GM23248 (cell line): ENCODE measurements around the gene FKBP5. TPM values are rescaled to one million over a fixed set of nuclear protein-coding genes. Genes with fewer than 3 reads are reported as not detected.

Source experiments
- DNase-seq: peaks from one replicate; pipeline ENCODE4 v3.0.0-alpha.2; 2015
- H2AFZ ChIP-seq: fragments of 200-600 bp; sonication (generic); 2 replicates; pipeline ENCODE4 v1.6.1; 2016; ENCODE audit warnings: antibody characterized with exemption
- H3F3A ChIP-seq: fragments of 200-600 bp; sonication (generic); 2 replicates; pipeline ENCODE4 v1.6.1; 2016; ENCODE audit warnings: mild to moderate bottlenecking, antibody characterized with exemption, mixed run types; ENCODE audit not compliant: insufficient read depth
- H3K27ac ChIP-seq: fragments of 200-600 bp; sonication (generic); 2 replicates; pipeline ENCODE4 v1.5.1; 2016; ENCODE audit warnings: mild to moderate bottlenecking
- H3K27me3 ChIP-seq: fragments of 200-600 bp; sonication (generic); replicated peaks from 2 replicates; pipeline ENCODE4 v1.6.1; 2016; ENCODE audit warnings: mild to moderate bottlenecking; ENCODE audit not compliant: insufficient read depth
- H3K36me3 ChIP-seq: fragments of 200-600 bp; sonication (generic); 2 replicates; pipeline ENCODE4 v1.6.1; 2016; ENCODE audit warnings: low read depth, mild to moderate bottlenecking
- H3K4me1 ChIP-seq: fragments of 200-600 bp; sonication (generic); 2 replicates; pipeline ENCODE4 v1.6.1; 2016; ENCODE audit warnings: mild to moderate bottlenecking; ENCODE audit not compliant: insufficient read depth
- H3K4me2 ChIP-seq: fragments of 200-600 bp; sonication (generic); one replicate; pipeline ENCODE4 v1.6.1; 2016; ENCODE audit warnings: mild to moderate bottlenecking; ENCODE audit not compliant: unreplicated experiment
- H3K4me3 ChIP-seq: fragments of 200-600 bp; sonication (generic); 2 replicates; pipeline ENCODE4 v1.5.1; 2016; ENCODE audit warnings: mild to moderate bottlenecking
- H3K79me2 ChIP-seq: fragments of 200-600 bp; sonication (generic); 2 replicates; pipeline ENCODE4 v1.6.1; 2016; ENCODE audit warnings: mild to moderate bottlenecking; ENCODE audit not compliant: insufficient read depth
- H3K9ac ChIP-seq: fragments of 200-600 bp; sonication (generic); 2 replicates; pipeline ENCODE4 v1.6.1; 2016; ENCODE audit warnings: mild to moderate bottlenecking
- H3K9me2 ChIP-seq: fragments of 200-600 bp; sonication (generic); 2 replicates; pipeline ENCODE4 v1.6.1; 2016; ENCODE audit warnings: mixed run types, mild to moderate bottlenecking, moderate library complexity; ENCODE audit not compliant: insufficient read depth
- H3K9me3 ChIP-seq: fragments of 200-600 bp; sonication (generic); one replicate; pipeline ENCODE4 v1.6.1; 2017; ENCODE audit warnings: low read depth
- H4K20me1 ChIP-seq: fragments of 200-600 bp; sonication (generic); 2 replicates; pipeline ENCODE4 v1.6.0; 2016; ENCODE audit not compliant: insufficient read depth
- EZH2 ChIP-seq: fragments of 200-600 bp; sonication (generic); IDR thresholded peaks from 2 replicates; pipeline ENCODE4 v1.6.1; 2018; ENCODE audit warnings: antibody characterized with exemption, mild to moderate bottlenecking; ENCODE audit not compliant: insufficient read depth, poor library complexity, severe bottlenecking
- EZH2phosphoT487 ChIP-seq: fragments of 200-600 bp; sonication (generic); IDR thresholded peaks from 2 replicates; pipeline ENCODE4 v1.6.1; 2018; ENCODE audit warnings: antibody characterized with exemption, moderate library complexity, mild to moderate bottlenecking, low read depth; ENCODE audit not compliant: insufficient read depth
- WGBS, 2 experiments: methylation state at CpG; one replicate each; pipeline ENCODE4 v1.1.6; 2015 to 2017; ENCODE audit warnings: low lambda C conversion rate in 2 of 2, low coverage in 1 of 2; ENCODE audit errors: missing lambda C conversion rate in 2 of 2; 5-methylcytosine and 5-hydroxymethylcytosine counted together
- in situ Hi-C: fragments of 300-500 bp; cut with MboI; formaldehyde crosslinking; loops from 2 replicates; pipeline ENCODE4 v1.15.0; 2020
- polyA plus RNA-seq: library from polyadenylated mRNA; unstranded; fragments of >200 nt; fragmentation: Nextera tagmentation; extraction: Ambion mirVana; gene quantifications from 2 replicates; pipeline ENCODE4 v1.2.1, GENCODE V29; 2016
- total RNA-seq: library from RNA; depleted of rRNA; stranded (reverse); fragments of >200 nt; shearing (Covaris generic); gene quantifications from 2 replicates; pipeline ENCODE4 v1.2.3, GENCODE V29; 2014

FKBP5 gene
- total and polyA plus RNA-seq, 2 experiments from 2014 or later, result 3.6 to 6.3 TPM

DNA sequence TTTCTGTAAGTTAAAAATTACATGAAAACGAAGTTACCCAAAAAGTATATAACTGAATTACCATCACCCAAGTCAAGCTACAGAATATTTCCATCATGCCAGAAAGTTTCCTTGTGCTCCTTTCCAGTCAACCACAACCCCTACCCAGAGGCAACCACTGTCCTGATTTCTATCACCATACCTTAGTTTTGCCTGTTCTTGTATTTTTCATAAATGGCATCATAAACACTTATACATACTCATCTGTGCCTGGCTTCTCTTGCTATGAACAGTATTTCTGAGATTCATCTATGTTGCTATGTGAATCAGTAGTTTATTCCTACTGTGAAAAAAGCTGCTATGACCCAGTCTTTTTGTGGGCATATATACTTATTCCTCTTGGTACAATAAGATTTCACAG lies 7.4 kb downstream of the FKBP5 start:
- no peaks in the 10 kb centered on the region for H3K36me3 ChIP-seq
- H3K4me2 ChIP-seq, result no peak overlapping the region
- no peak overlapping the region for H3K4me3 ChIP-seq
- H3K79me2 ChIP-seq, result peaks cover 46% of the 10 kb centered on the region
- no peaks in the 10 kb centered on the region for H4K20me1 ChIP-seq
- H3K27ac ChIP-seq, result no peak overlapping the region
- H3K9me3 ChIP-seq, result no peaks in the 10 kb centered on the region
- TF ChIP-seq EZH2phosphoT487, result no peak
- TF ChIP-seq EZH2, result no peak
- in situ Hi-C loops, result no loop called here
- no peak overlapping the region for H2AFZ ChIP-seq
- peaks cover 17% of the 10 kb centered on the region for H3F3A ChIP-seq
- H3K9ac ChIP-seq, result no peak overlapping the region
- DNase-seq, result no peak
- 58 to 68% methylated on average over 1 of the region's 1 CpG for WGBS, 2 experiments
- H3K9me2 ChIP-seq, result no peaks in the 10 kb centered on the region
- peaks cover 13% of the 10 kb centered on the region for H3K4me1 ChIP-seq
- no peaks in the 10 kb centered on the region for H3K27me3 ChIP-seq

DNA sequence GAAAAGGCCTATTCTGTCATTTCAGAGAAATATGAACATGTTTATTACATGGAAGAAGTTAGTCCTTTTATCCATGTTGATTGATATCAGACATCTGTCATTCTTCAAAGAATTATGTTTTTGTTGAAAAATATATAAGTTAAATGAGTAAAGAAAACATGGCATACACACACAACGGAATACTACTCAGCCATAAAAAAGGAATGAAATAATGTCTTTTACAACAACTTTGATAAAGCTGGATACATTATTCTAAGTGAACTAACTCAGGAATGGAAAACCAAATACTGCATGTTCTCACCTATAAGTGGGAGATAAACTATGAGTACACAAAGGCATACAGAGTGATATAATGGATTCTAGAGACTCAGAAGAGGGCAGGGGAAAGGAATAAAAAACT lies 9.3 kb downstream of the FKBP5 start:
- Histone ChIP-seq H3K27me3 (no peaks in the 10 kb centered on the region), H3K79me2 (peaks cover 39% of the 10 kb centered on the region), H4K20me1 (no peaks in the 10 kb centered on the region), H3F3A (peaks cover 17% of the 10 kb centered on the region), H3K9me3 (no peaks in the 10 kb centered on the region), H3K4me1 (peaks cover 13% of the 10 kb centered on the region), H3K4me3 (no peak overlapping the region), H3K36me3 (no peaks in the 10 kb centered on the region), H3K9ac (no peak overlapping the region), H3K4me2 (no peak overlapping the region), H3K27ac (no peak overlapping the region), H2AFZ (no peak overlapping the region), H3K9me2 (no peaks in the 10 kb centered on the region)
- 90 to 96% methylated on average over 1 of the region's 1 CpG for WGBS, 2 experiments
- no peak for DNase-seq
- in situ Hi-C loops, result no loop called here
- TF ChIP-seq EZH2phosphoT487 (no peak), EZH2 (no peak)

DNA sequence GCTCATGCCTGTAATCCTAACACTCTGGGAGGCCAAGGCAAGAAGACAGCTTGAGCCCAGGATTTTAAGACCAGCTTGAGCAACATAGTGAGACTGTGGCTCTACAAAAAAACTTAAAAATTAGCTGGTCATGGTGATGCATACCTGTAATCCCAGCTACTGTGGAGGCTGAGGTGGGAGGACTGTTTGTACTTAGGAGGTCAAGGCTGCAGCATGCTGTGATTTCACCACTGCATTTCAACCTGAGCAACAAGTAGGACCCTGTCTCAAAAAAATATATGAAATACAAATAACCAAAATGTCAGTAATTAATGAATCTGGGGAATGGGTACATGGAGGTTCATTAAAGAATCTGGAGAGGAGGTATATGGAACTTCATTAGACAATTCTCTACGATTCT lies 9.9 kb downstream of the FKBP5 start:
- in situ Hi-C loops, result no loop called here
- Histone ChIP-seq H3K27me3 (no peaks in the 10 kb centered on the region), H2AFZ (peak overlapping the region; percentile 61), H3K79me2 (peaks cover 34% of the 10 kb centered on the region), H3K4me2 (no peak overlapping the region), H3K27ac (peak overlapping the region; percentile 38), H3K4me1 (peaks cover 13% of the 10 kb centered on the region), H3K4me3 (no peak overlapping the region), H4K20me1 (no peaks in the 10 kb centered on the region), H3K9me2 (no peaks in the 10 kb centered on the region), H3F3A (peaks cover 17% of the 10 kb centered on the region), H3K9me3 (no peaks in the 10 kb centered on the region), H3K36me3 (no peaks in the 10 kb centered on the region), H3K9ac (no peak overlapping the region)
- DNase-seq, result no peak
- 100% methylated on average over 1 of the region's 1 CpG for WGBS, 2 experiments
- TF ChIP-seq EZH2, result no peak
- no peak for TF ChIP-seq EZH2phosphoT487

DNA sequence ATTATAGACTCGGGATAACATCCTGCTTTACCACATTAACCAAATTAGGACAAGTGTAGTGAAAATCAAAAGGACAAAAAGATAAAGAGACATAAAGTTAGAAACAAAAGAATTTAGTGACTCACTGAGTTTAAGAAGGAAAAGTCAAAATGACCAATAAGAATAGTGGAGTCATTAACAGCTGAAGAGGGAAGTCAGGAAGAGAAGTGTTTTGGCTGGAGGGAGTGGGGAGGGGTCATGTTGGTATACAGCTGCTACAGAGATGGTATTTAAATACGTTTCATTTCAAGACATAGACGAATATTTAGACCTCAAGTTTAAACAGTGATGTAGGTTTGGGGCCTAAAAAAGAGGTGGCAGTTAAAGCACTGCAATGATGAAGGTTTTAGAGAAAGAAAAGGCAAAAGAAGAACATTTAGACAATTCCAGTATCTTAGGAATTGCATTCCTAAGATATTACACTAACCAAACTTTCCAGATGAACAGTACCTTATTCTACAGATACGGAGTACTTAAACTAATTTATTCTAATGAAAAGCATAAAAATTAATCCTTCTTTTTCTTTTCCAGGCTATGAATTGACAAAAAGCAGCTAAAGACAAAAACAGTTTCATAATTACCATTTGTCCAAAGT lies 10.6 kb downstream of the FKBP5 start:
- H3K9ac ChIP-seq, result 0 out of 2 replicates have a peak overlapping the region, but pooled peaks have one; percentile 10
- no peaks in the 10 kb centered on the region for H3K9me2 ChIP-seq
- peak overlapping the region; percentile 61 for H2AFZ ChIP-seq
- H3K27me3 ChIP-seq, result no peaks in the 10 kb centered on the region
- H3K36me3 ChIP-seq, result no peaks in the 10 kb centered on the region
- peaks cover 17% of the 10 kb centered on the region for H3F3A ChIP-seq
- peaks cover 13% of the 10 kb centered on the region for H3K4me1 ChIP-seq
- peaks cover 32% of the 10 kb centered on the region for H3K79me2 ChIP-seq
- H3K9me3 ChIP-seq, result no peaks in the 10 kb centered on the region
- H3K4me2 ChIP-seq, result peak overlapping the region; percentile 43
- no peak overlapping the region for H3K4me3 ChIP-seq
- no peaks in the 10 kb centered on the region for H4K20me1 ChIP-seq
- peak; percentile 49 for DNase-seq
- in situ Hi-C loops, result no loop called here
- H3K27ac ChIP-seq, result peak overlapping the region; percentile 38
- no peak for TF ChIP-seq EZH2
- TF ChIP-seq EZH2phosphoT487, result no peak
- 88 to 90% methylated on average over 4 of the region's 4 CpGs for WGBS, 2 experiments
